HFFc6 (cell line): ENCODE results near the gene SPARC. TPM values are rescaled to one million over a fixed set of nuclear protein-coding genes. Genes with fewer than 3 reads are reported as not detected.
"Not testable (repeated sequence)": the region's sequence is repeated elsewhere in the genome, so short reads cannot be mapped to it uniquely, and the experiment has no call there.

Experiments
- DNase-seq: peaks from one replicate; pipeline ENCODE4 v3.0.0-alpha.2; 2018
- H3K27ac Mint-ChIP-seq: 2 replicates; pipeline ENCODE4 v1.8.0; 2020; ENCODE audit warnings: mild to moderate bottlenecking, mixed read lengths
- H3K27me3 Mint-ChIP-seq: 2 replicates; pipeline ENCODE4 v1.8.0; 2021; ENCODE audit warnings: mild to moderate bottlenecking, moderate library complexity, mixed read lengths; ENCODE audit not compliant: insufficient read depth
- H3K36me3 Mint-ChIP-seq: 2 replicates; pipeline ENCODE4 v1.8.0; 2021; ENCODE audit warnings: low read depth, mixed read lengths
- H3K4me1 Mint-ChIP-seq: 2 replicates; pipeline ENCODE4 v1.8.0; 2020; ENCODE audit warnings: low read depth, mixed read lengths
- H3K4me3 Mint-ChIP-seq: 2 replicates; pipeline ENCODE4 v1.8.0; 2020; ENCODE audit warnings: mild to moderate bottlenecking, moderate library complexity, mixed read lengths
- H3K9me3 Mint-ChIP-seq: 2 replicates; pipeline ENCODE4 v1.8.0; 2020; ENCODE audit warnings: mild to moderate bottlenecking, mixed read lengths
- total RNA-seq, 6 experiments: library from RNA; stranded (reverse); fragmentation: NEBNext Ultra II Directional; extraction: Animal tissue kit (Norgen Biotek cat#: 25700); gene quantifications; 2 replicates in 1 of 6; 3 replicates in 5 of 6; pipeline ENCODE4 v1.2.3, GENCODE V29; 2021
- TF ChIP-seq, protein P1 (sequence below): fragments of 200-600 bp; sonication (generic); IDR thresholded peaks from 2 replicates; pipeline ENCODE4 v1.5.0; 2021; ENCODE audit warnings: antibody characterized with exemption, mild to moderate bottlenecking

The SPARC gene
- total RNA-seq, 6 experiments from 2014 or later, result 3,729 to 5,836 (median 4,094) TPM

DNA sequence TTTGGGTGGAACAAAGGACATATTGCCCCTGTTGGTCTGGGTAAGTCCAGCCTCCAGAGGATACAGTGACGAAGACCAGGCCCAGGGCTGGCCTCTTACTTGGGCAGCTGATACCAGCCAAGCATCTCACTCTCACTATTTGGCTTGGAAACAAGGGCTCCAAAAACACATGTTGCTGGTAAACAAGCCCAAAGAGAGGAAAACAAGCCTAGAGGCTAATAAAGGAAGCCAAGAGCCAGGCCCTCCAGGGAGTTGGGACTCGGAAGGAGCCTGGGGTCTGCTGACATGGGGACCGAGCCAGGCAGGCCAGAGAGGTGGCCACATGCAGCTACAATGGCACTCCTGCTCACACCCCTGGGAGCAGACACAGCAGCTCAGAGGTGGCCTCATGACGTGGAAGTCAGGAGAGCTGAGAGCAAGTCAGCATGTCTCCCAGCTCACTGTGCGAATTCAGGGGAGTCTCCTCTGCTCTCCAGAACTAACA, 5.7 kb downstream of the SPARC start:
- H3K27me3 Mint-ChIP-seq, result peaks cover 41% of the 10 kb centered on the region
- peak overlapping the region; percentile 99 for H3K4me3 Mint-ChIP-seq
- H3K4me1 Mint-ChIP-seq, result peaks cover 84% of the 10 kb centered on the region

DNA sequence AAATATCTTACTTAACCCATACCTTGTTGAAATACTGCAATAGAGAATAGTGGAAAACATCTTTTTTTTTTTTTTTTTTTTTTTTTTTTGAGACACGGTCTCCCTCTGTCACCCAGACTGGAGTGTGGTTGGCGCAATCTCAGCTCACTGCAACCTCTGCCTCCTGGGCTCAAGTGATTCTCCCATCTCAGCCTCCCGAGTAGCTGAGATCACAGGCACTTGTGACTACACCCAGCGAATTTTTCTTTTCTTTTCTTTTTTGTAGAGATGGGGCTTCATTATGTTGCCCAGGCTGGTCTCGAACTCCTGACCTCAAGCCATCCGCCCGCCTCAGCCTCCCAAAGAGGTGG, 6.6 kb downstream of the SPARC start:
- Mint-ChIP-seq H3K27ac (peak overlapping the region; percentile 99), H3K4me3 (peak overlapping the region; percentile 99), H3K27me3 (peaks cover 34% of the 10 kb centered on the region), H3K36me3 (peaks cover 86% of the 10 kb centered on the region), H3K4me1 (peaks cover 93% of the 10 kb centered on the region)
- not testable (repeated sequence) for DNase-seq, H3K9me3 Mint-ChIP-seq

More for the DNA sequence above, 5.7 kb downstream of the SPARC start:
- Mint-ChIP-seq H3K36me3 (peaks cover 86% of the 10 kb centered on the region), H3K9me3 (peaks cover 3% of the 10 kb centered on the region), H3K27ac (peak overlapping the region; percentile 99)
- TF ChIP-seq, protein P1, sequence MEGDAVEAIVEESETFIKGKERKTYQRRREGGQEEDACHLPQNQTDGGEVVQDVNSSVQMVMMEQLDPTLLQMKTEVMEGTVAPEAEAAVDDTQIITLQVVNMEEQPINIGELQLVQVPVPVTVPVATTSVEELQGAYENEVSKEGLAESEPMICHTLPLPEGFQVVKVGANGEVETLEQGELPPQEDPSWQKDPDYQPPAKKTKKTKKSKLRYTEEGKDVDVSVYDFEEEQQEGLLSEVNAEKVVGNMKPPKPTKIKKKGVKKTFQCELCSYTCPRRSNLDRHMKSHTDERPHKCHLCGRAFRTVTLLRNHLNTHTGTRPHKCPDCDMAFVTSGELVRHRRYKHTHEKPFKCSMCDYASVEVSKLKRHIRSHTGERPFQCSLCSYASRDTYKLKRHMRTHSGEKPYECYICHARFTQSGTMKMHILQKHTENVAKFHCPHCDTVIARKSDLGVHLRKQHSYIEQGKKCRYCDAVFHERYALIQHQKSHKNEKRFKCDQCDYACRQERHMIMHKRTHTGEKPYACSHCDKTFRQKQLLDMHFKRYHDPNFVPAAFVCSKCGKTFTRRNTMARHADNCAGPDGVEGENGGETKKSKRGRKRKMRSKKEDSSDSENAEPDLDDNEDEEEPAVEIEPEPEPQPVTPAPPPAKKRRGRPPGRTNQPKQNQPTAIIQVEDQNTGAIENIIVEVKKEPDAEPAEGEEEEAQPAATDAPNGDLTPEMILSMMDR, result no peak
- DNase-seq, result no peak

DNA sequence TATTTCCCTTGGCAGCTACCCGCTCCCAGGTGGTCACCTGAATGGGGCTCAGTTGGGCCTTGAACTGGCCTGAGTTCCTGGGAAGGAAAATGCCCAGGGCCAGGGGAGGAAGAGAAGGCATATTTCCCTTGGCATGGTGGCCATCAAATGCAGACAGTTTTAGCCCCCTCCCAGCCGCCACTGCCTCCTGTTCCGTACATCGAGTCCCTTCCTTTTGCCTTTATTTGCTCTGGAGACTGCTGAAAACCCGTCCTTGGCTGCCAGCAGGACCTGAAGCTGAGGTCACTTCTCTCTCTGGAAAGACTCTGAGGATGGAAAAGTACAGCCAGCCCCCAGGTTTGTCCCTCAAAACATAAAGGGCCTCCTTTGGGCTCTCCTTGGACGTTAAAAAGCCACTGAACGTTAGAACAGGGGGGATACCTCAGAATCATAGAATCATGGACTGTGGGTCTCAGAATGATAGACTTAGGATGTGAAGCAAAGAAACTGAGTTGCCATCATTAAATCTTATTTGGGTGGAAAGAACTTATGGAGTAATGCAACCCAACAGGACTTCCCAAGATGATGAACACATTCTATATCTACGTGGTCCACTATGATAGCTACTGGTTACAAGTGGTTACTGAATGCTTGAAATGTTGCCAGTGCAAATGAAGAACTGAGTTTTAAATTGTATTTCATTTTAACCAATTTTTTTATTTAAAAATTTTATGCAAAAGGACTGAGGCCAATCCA, 7.1 kb downstream of the SPARC start:
- Mint-ChIP-seq H3K27ac (peak overlapping the region; percentile 99), H3K27me3 (peaks cover 29% of the 10 kb centered on the region), H3K4me3 (peak overlapping the region; percentile 99), H3K36me3 (peaks cover 83% of the 10 kb centered on the region), H3K9me3 (no peaks in the 10 kb centered on the region), H3K4me1 (peaks cover 98% of the 10 kb centered on the region)
- TF ChIP-seq, protein P1, result no peak
- no peak for DNase-seq

DNA sequence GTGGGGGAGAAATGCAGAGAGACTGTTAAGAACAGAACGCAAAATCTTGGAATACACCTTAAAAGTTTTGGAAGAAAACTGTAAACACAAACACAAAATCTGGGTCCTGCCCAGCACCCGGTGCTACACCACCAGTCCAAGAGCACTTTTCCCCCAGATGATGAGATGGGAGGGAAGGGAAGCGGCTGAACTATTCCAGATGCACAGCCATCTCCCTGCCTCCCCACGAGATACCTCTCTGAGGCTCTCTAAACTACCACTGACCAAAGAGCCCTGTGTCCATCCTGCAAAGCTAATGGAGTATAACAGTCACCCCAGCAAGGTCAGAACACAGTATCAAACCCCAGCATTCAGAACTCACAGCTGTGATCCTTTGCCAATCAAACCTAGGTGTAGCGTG, 8.0 kb downstream of the SPARC start:
- TF ChIP-seq, protein P1, result no peak
- no peak for DNase-seq
- Mint-ChIP-seq H3K27me3 (peaks cover 23% of the 10 kb centered on the region), H3K4me1 (peaks cover 100% of the 10 kb centered on the region), H3K4me3 (peak overlapping the region; percentile 99), H3K27ac (peak overlapping the region; percentile 99), H3K9me3 (no peaks in the 10 kb centered on the region), H3K36me3 (peaks cover 83% of the 10 kb centered on the region)

DNA sequence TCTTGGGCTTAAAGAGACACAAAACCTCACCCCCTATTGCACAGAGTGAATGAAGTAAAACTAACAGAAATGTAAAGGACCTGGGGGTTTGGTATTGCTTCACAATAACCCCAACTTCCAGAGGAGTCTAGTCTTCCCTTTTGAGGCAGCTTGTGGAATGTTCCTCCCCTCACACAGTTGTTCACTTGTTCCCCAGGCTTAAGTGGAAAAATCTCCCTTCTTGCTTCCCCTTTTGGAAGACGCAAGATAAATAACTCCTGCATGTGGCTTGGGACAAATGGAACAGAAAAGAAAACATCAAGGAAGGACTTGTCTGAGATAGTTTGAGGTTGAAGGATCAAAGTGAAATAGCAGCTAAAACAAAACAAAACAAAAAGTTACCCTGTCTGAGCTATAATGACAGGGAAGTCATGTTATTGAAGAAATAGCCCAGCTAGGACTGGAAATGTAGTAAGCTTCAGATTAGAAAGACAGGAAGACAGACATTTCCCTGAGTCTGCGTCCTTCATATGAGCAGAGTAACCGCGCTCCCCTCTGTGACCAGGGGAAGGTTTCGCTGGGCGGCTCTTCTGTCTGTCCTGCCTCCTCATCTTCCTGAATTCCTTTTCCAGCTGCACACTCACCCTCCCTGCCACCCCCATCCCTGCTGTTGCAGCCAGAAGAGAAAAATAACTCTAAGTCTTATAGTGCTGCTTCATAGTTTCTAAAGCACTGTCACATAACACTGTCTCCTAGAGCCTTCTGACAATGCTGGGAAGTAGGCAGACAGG, 8.8 kb downstream of the SPARC start:
- Mint-ChIP-seq H3K9me3 (no peaks in the 10 kb centered on the region), H3K27me3 (peaks cover 27% of the 10 kb centered on the region), H3K4me3 (peak overlapping the region; percentile 99), H3K4me1 (peaks cover 100% of the 10 kb centered on the region), H3K27ac (peak overlapping the region; percentile 99), H3K36me3 (peaks cover 83% of the 10 kb centered on the region)
- DNase-seq, result no peak
- TF ChIP-seq, protein P1, result no peak

DNA sequence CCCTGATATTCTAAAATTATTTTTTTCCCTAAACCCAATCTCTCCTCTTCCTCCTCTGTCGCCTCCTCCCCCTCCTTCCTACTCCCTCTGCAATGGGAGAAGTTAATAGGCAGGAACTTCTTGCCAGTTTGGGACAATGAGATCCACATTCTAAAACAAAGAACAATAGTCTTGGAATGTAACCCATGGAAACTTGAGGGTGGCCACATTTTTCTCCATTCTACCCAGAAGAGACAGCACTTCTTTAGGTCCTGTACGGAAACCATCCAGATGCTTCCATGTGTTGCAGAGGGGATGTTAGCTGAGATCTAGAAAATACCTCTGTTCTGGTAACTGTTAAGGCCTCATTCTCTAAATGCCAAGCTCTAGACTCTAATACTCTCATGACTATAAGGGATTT, 10.0 kb downstream of the SPARC start:
- Mint-ChIP-seq H3K4me3 (peak overlapping the region; percentile 99), H3K27me3 (peaks cover 25% of the 10 kb centered on the region), H3K36me3 (peaks cover 84% of the 10 kb centered on the region), H3K4me1 (peaks cover 100% of the 10 kb centered on the region), H3K9me3 (no peaks in the 10 kb centered on the region), H3K27ac (peak overlapping the region; percentile 99)
- TF ChIP-seq, protein P1, result no peak
- DNase-seq, result no peak
